OCI-LY1 (cell line): Measurements from ENCODE around the gene STAT5B.

Experiments used
- EZH2 ChIP-seq: fragments of 200-600 bp; sonication (generic), shearing (Covaris generic); IDR thresholded peaks from 2 replicates; pipeline ENCODE4 v1.8.0; 2017; ENCODE audit warnings: borderline replicate concordance, mixed run types, mild to moderate bottlenecking, antibody characterized with exemption, low read length, moderate library complexity, mixed read lengths
- TF ChIP-seq, protein P1 (sequence below): fragments of 200-600 bp; sonication (generic), shearing (Covaris generic); IDR thresholded peaks from 2 replicates; pipeline ENCODE4 v1.5.1; 2017; ENCODE audit warnings: mild to moderate bottlenecking, antibody characterized with exemption, low read length, moderate library complexity, mixed read lengths

- TF ChIP-seq, protein P1, sequence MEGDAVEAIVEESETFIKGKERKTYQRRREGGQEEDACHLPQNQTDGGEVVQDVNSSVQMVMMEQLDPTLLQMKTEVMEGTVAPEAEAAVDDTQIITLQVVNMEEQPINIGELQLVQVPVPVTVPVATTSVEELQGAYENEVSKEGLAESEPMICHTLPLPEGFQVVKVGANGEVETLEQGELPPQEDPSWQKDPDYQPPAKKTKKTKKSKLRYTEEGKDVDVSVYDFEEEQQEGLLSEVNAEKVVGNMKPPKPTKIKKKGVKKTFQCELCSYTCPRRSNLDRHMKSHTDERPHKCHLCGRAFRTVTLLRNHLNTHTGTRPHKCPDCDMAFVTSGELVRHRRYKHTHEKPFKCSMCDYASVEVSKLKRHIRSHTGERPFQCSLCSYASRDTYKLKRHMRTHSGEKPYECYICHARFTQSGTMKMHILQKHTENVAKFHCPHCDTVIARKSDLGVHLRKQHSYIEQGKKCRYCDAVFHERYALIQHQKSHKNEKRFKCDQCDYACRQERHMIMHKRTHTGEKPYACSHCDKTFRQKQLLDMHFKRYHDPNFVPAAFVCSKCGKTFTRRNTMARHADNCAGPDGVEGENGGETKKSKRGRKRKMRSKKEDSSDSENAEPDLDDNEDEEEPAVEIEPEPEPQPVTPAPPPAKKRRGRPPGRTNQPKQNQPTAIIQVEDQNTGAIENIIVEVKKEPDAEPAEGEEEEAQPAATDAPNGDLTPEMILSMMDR: no peak
- no peak for TF ChIP-seq EZH2
Measured at GRCh38 chr17:42248351-42249179, 27.6 kb downstream of the STAT5B start.
